ENCODE measurements around the gene DGKH. TPM values are rescaled to one million over a fixed set of nuclear protein-coding genes. Genes with fewer than 3 reads are reported as not detected.

Gene DGKH
- total RNA-seq, 1 donor from 2014 or later, result 2.2 TPM

GRCh38 chr13:42232671-42233070 is 184.2 kb downstream of the DGKH start:
- Mint-ChIP-seq H3K4me3 (no peak overlapping the region), H3K27ac (no peak overlapping the region), H3K9me3 (no peaks in the 10 kb centered on the region), H3K27me3 (no peaks in the 10 kb centered on the region), H3K36me3 (ENCODE audit: low read depth) (no peaks in the 10 kb centered on the region), H3K4me1 (peaks cover 5% of the 10 kb centered on the region)
- DNase-seq, result no peak
- POLR2A ChIA-PET, result no interaction called here
- CTCF ChIA-PET, result no interaction called here
- TF ChIP-seq, protein P1, sequence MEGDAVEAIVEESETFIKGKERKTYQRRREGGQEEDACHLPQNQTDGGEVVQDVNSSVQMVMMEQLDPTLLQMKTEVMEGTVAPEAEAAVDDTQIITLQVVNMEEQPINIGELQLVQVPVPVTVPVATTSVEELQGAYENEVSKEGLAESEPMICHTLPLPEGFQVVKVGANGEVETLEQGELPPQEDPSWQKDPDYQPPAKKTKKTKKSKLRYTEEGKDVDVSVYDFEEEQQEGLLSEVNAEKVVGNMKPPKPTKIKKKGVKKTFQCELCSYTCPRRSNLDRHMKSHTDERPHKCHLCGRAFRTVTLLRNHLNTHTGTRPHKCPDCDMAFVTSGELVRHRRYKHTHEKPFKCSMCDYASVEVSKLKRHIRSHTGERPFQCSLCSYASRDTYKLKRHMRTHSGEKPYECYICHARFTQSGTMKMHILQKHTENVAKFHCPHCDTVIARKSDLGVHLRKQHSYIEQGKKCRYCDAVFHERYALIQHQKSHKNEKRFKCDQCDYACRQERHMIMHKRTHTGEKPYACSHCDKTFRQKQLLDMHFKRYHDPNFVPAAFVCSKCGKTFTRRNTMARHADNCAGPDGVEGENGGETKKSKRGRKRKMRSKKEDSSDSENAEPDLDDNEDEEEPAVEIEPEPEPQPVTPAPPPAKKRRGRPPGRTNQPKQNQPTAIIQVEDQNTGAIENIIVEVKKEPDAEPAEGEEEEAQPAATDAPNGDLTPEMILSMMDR (IDR thresholded peaks at IDR 0.05), result no peak
- intact Hi-C loops (cut with micrococcal nuclease), result no loop called here
- no peak for ATAC-seq (ENCODE audit: low read depth)

- intact Hi-C loops (cut with micrococcal nuclease), result no loop called here
- H3K4me3 Mint-ChIP-seq, result no peak overlapping the region
- H3K27me3 Mint-ChIP-seq, result no peaks in the 10 kb centered on the region
- no peak for ATAC-seq (ENCODE audit: low read depth)
- H3K36me3 Mint-ChIP-seq (ENCODE audit: low read depth), result no peaks in the 10 kb centered on the region
- TF ChIP-seq, protein P1 (IDR thresholded peaks at IDR 0.05), result no peak
- POLR2A ChIA-PET, result no interaction called here
- H3K9me3 Mint-ChIP-seq, result no peaks in the 10 kb centered on the region
- DNase-seq, result no peak
- CTCF ChIA-PET, result no interaction called here
- H3K27ac Mint-ChIP-seq, result no peak overlapping the region
- H3K4me1 Mint-ChIP-seq, result peaks cover 3% of the 10 kb centered on the region
Measured at GRCh38 chr13:42233726-42234125, 185.3 kb downstream of the DGKH start.

- H3K36me3 Mint-ChIP-seq (ENCODE audit: low read depth), result no peaks in the 10 kb centered on the region
- intact Hi-C loops (cut with micrococcal nuclease), result no loop called here
- ChIA-PET CTCF (no interaction called here), POLR2A (no interaction called here)
- TF ChIP-seq, protein P1 (IDR thresholded peaks at IDR 0.05), result no peak
- H3K9me3 Mint-ChIP-seq, result no peaks in the 10 kb centered on the region
- DNase-seq (no peak), ATAC-seq (ENCODE audit: low read depth) (no peak)
- no peak overlapping the region for H3K4me3 Mint-ChIP-seq
- H3K4me1 Mint-ChIP-seq, result no peaks in the 10 kb centered on the region
- H3K27ac Mint-ChIP-seq, result no peak overlapping the region
- H3K27me3 Mint-ChIP-seq, result no peaks in the 10 kb centered on the region
Measured at GRCh38 chr13:42239161-42239560, 190.7 kb downstream of the DGKH start.

GRCh38 chr13:42239644-42240043 is 191.2 kb downstream of the DGKH start:
- Mint-ChIP-seq H3K27me3 (no peaks in the 10 kb centered on the region), H3K4me3 (no peak overlapping the region), H3K27ac (no peak overlapping the region), H3K9me3 (no peaks in the 10 kb centered on the region), H3K4me1 (no peaks in the 10 kb centered on the region), H3K36me3 (ENCODE audit: low read depth) (no peaks in the 10 kb centered on the region)
- CTCF ChIA-PET, result no interaction called here
- POLR2A ChIA-PET, result no interaction called here
- TF ChIP-seq, protein P1 (IDR thresholded peaks at IDR 0.05), result no peak
- DNase-seq (no peak), ATAC-seq (ENCODE audit: low read depth) (no peak)
- intact Hi-C loops (cut with micrococcal nuclease), result no loop called here

DNA sequence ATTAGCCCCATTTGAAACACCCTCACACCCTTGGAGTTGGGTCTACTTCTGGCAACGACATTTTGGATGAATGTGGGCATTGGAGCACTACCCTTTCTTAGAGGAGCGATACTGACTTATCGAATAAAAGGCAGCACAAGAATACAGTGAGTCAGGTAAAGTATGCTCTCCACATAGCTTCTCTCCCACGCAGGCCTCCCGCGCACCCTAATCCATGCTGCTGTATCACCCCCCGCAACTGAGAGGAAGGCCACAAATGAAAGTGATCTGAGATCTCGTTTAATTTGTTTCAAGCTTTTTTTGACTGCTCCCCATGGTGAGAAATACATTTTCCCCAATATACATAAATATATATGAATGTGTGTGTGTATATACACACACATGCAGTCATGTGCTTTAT is 198.1 kb downstream of the DGKH start:
- Mint-ChIP-seq H3K4me1 (no peaks in the 10 kb centered on the region), H3K36me3 (ENCODE audit: low read depth) (no peaks in the 10 kb centered on the region), H3K27me3 (no peaks in the 10 kb centered on the region), H3K9me3 (no peaks in the 10 kb centered on the region), H3K4me3 (no peak overlapping the region), H3K27ac (no peak overlapping the region)
- ATAC-seq (ENCODE audit: low read depth) (no peak), DNase-seq (no peak)
- intact Hi-C loops (cut with micrococcal nuclease), result no loop called here
- TF ChIP-seq, protein P1 (IDR thresholded peaks at IDR 0.05), result no peak
- POLR2A ChIA-PET, result no interaction called here
- CTCF ChIA-PET, result no interaction called here

All from activated B cell treated with CpG ODN at 0.5 μM for 24 hours (primary cell).